MCF 10A (cell line): Measurements from ENCODE around the gene ODC1. TPM values are rescaled to one million over a fixed set of nuclear protein-coding genes. Genes with fewer than 3 reads are reported as not detected.

Experiments used
- BruUV-seq: library from RNA; stranded (reverse); fragments of 400-500 nt; replicated peaks from 2 replicates; lab custom pipeline; 2021; lab: Mats Ljungman, UMichigan
- CTCF ChIA-PET: fragments of 300-600 bp; sonication (Branson Sonifier 250); formaldehyde crosslinking; extraction: SDS; loops from one replicate; lab custom pipeline; 2021; ENCODE audit warnings: antibody characterized with exemption, inconsistent platforms; lab: Yijun Ruan, JAX
- POLR2A ChIA-PET: fragments of 300-600, 350-650 bp; sonication (Branson Sonifier 250); formaldehyde crosslinking; extraction: SDS; loops from one replicate; lab custom pipeline; 2020; ENCODE audit warnings: antibody characterized with exemption, inconsistent platforms; lab: Yijun Ruan, JAX
- DNase-seq: peaks from one replicate; pipeline ENCODE4 v3.0.0-alpha.2; 2018; ENCODE audit not compliant: unreplicated experiment
- H3K27ac Mint-ChIP-seq: one replicate; pipeline ENCODE4 v1.8.0; 2022; ENCODE audit warnings: mild to moderate bottlenecking, low read depth, mixed read lengths; ENCODE audit not compliant: unreplicated experiment
- H3K27me3 Mint-ChIP-seq: one replicate; pipeline ENCODE4 v1.8.0; 2022; ENCODE audit warnings: mixed read lengths; ENCODE audit not compliant: insufficient read depth, unreplicated experiment
- H3K36me3 Mint-ChIP-seq: one replicate; pipeline ENCODE4 v1.8.0; 2022; ENCODE audit warnings: mild to moderate bottlenecking, moderate library complexity, mixed read lengths; ENCODE audit not compliant: insufficient read depth, unreplicated experiment
- H3K4me1 Mint-ChIP-seq: one replicate; pipeline ENCODE4 v1.8.0; 2022; ENCODE audit warnings: mixed read lengths; ENCODE audit not compliant: insufficient read depth, unreplicated experiment
- H3K4me3 Mint-ChIP-seq: one replicate; pipeline ENCODE4 v1.8.0; 2022; ENCODE audit warnings: mild to moderate bottlenecking, moderate library complexity, mixed read lengths; ENCODE audit not compliant: unreplicated experiment
- H3K9me3 Mint-ChIP-seq: one replicate; pipeline ENCODE4 v1.8.0; 2022; ENCODE audit warnings: mixed read lengths; ENCODE audit not compliant: unreplicated experiment
- intact Hi-C: fragments of 100-400 bp; cut with micrococcal nuclease; formaldehyde crosslinking; loops from 2 replicates; pipeline ENCODE4 v1.14.1; 2022
- total RNA-seq: library from RNA; stranded (reverse); gene quantifications from 2 replicates; pipeline ENCODE4 v1.2.3, GENCODE V29; 2022
- TF ChIP-seq, protein P1 (sequence below): fragments of 200-600 bp; IDR thresholded peaks from one replicate; pipeline ENCODE4 v1.8.0; 2022; ENCODE audit warnings: antibody characterized with exemption, mild to moderate bottlenecking; ENCODE audit not compliant: unreplicated experiment

The ODC1 gene
- total RNA-seq, 1 experiment from 2014 or later = 341 TPM

DNA sequence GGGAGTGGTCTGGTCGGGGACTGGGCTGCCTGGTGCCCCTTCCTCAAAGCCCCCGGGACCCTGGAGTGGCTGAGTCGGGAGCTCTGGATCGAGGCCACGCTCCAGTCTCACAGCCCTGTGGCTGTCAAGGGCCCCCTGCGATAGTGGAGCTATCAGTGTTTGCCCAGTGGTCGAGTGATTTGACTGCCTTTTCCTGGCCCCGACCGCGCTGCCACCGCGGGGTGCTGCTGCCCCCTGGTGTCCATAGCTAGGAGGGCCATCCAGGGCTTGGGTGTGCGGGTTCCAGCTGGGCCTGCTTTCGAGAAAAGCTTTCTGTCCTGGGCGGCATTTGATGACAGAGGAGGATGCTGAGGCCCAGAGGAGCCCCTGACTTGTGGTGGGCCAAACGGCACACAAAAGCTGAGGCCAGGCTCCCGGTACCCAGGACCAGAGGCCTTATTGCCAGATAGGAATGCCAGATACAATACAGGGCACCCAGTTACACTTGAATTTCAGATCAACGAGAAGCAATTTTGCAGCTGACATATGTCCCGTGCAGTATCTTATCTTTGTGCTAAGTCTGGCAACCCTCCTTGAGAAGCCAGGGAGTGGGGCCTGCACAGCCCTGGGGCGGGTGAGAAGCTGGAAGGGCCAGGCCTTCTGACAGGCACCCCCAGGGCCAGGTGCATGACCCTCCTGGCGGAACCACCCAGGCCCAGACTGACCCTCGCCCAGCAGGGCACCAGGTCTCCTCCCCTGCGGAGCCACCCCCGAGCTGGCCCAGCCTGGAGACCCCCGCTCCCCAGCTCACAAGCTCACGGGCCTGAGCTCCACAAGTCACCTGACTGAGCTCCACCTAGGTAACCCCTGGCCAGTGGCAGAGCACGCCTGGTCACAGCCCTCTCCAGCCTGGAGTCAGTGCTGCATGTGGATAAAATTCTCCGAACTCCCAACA lies 13.0 kb downstream of the ODC1 start:
- Mint-ChIP-seq H3K4me3 (no peak overlapping the region), H3K9me3 (no peaks in the 10 kb centered on the region), H3K4me1 (no peaks in the 10 kb centered on the region), H3K27me3 (no peaks in the 10 kb centered on the region), H3K27ac (peak overlapping the region; percentile 29), H3K36me3 (peaks cover 17% of the 10 kb centered on the region)
- peak; percentile 81 for DNase-seq
- intact Hi-C loops = loop anchor here (1.0 to 2.0 kb wide), 5 partner anchors 165 to 634 kb away; no protein-coding TSS in a partner anchor
- ChIA-PET CTCF (interaction anchor here (0.5 to 5.6 kb wide), 69 partner anchors 8 to 1186 kb away, joined by 3 to 141 read pairs (median 4); partner anchors contain the start of genes ODC1 and RRM2), POLR2A (interaction anchor here (0.6 to 2.9 kb wide), 10 partner anchors 12 to 805 kb away, joined by 3 to 22 read pairs (median 5); partner anchors contain the start of gene ODC1)
- TF ChIP-seq, protein P1, sequence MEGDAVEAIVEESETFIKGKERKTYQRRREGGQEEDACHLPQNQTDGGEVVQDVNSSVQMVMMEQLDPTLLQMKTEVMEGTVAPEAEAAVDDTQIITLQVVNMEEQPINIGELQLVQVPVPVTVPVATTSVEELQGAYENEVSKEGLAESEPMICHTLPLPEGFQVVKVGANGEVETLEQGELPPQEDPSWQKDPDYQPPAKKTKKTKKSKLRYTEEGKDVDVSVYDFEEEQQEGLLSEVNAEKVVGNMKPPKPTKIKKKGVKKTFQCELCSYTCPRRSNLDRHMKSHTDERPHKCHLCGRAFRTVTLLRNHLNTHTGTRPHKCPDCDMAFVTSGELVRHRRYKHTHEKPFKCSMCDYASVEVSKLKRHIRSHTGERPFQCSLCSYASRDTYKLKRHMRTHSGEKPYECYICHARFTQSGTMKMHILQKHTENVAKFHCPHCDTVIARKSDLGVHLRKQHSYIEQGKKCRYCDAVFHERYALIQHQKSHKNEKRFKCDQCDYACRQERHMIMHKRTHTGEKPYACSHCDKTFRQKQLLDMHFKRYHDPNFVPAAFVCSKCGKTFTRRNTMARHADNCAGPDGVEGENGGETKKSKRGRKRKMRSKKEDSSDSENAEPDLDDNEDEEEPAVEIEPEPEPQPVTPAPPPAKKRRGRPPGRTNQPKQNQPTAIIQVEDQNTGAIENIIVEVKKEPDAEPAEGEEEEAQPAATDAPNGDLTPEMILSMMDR = peak; percentile 96
- no TSS peak for BruUV-seq

DNA sequence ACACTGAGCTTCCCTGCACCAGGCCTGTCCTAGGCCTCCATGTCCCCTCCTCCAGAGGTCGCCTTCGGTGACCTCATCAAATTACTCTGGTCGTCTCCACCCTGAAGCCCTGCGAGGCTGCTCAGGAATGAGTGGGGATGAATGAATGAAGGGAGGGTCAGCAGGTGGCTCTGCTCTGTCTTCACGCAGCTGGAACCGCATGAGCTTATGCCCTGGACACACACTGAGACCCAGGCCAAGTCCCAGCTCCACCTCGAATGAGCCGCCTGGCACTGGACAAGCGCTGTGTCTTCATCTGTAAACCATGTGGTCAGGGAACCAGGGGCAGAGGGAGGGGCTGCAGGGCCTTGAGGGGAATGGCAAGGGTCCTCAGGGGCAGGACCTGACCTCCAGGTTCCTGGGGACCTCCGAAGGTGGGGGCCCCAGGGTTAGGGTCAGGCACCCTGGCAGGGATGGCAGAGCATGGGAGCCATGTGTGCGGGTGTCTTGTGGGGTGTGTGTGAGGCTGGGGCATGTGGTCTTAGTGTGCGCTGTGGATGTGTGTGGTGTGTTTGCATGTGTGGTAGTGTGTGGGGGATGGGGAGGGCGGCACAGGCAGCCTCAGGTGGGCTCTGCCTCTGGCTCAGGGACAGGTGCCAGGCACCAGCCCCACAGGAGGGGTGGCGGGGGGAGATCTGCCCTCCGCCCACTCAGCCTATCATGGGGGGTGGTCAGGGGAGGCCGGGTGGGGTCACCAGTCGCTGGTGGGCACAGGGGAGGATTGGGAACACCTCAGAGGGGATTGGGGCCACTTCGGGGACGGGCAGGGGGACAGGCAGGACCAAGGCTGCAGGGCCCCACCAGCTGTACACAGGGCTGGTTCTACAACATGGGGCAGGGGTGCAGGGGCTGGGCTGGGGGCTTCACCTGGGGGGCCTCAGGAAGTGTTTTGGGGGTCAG lies 13.9 kb downstream of the ODC1 start:
- ChIA-PET POLR2A (interaction anchor here (0.6 to 2.9 kb wide), 8 partner anchors 13 to 377 kb away, joined by 3 to 22 read pairs (median 6); partner anchors contain the start of gene ODC1), CTCF (interaction anchor here (0.5 to 5.6 kb wide), 61 partner anchors 9 to 720 kb away, joined by 3 to 141 read pairs (median 5); partner anchors contain the start of genes ODC1 and RRM2)
- Mint-ChIP-seq H3K27ac (no peak overlapping the region), H3K4me1 (no peaks in the 10 kb centered on the region), H3K9me3 (no peaks in the 10 kb centered on the region), H3K36me3 (peaks cover 9% of the 10 kb centered on the region), H3K4me3 (no peak overlapping the region), H3K27me3 (no peaks in the 10 kb centered on the region)
- intact Hi-C loops = loop anchor here (2.0 kb wide), 1 partner anchor 633 kb away; no protein-coding TSS in a partner anchor
- BruUV-seq = no TSS peak
- no peak for DNase-seq
- TF ChIP-seq, protein P1 = no peak

DNA sequence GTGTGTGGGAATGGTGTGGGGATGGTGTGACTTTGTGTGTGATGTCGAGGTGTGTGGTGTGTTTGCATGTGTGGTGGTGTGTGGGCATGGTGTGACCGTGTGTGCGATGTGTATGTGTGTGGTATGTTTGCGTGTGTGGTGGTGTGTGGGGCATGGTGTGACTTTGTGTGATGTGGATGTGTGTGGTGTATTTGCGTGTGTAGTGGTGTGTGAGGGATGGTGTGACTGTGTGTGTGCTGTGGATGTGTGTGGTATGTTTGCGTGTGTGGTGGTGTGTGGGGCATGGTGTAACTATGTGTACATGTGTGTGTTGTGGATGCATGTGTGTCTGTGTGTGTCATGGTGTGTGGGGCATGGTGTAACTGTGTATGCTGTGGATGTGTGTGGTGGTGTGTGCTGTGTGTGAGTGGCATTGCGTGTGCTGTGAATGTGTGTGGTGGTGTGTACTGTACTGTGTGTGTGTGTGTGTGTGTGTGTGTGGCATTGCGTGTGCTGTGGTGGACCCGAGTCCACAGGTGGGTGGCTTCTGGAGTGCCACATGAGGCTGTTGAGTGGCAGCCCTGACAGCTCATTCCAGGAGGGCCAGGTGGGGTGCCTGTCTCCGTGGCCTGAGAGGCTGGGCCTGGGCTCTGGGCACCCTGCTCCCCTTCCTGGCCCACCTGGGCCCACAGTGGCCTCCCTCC lies 14.7 kb downstream of the ODC1 start:
- Mint-ChIP-seq H3K4me1 (no peaks in the 10 kb centered on the region), H3K36me3 (peaks cover 9% of the 10 kb centered on the region), H3K9me3 (no peaks in the 10 kb centered on the region), H3K27me3 (no peaks in the 10 kb centered on the region), H3K27ac (no peak overlapping the region), H3K4me3 (no peak overlapping the region)
- TF ChIP-seq, protein P1 = no peak
- DNase-seq = no peak
- no TSS peak for BruUV-seq
- intact Hi-C loops = no loop called here
- CTCF ChIA-PET = interaction anchor here (0.5 to 5.6 kb wide), 16 partner anchors 9 to 463 kb away, joined by 3 to 141 read pairs (median 4); partner anchors contain the start of genes ODC1 and RRM2
- POLR2A ChIA-PET = interaction anchor here (0.7 to 2.9 kb wide), 2 partner anchors 307 to 309 kb away, joined by 3 to 22 read pairs; no protein-coding TSS in a partner anchor
